ENCODE data around the gene SLC12A3. TPM values are rescaled to one million over a fixed set of nuclear protein-coding genes. Genes with fewer than 3 reads are reported as not detected.

The SLC12A3 gene
- total and polyA plus RNA-seq, 2 of the 8 experiments (the other 6 are each of a cell fraction or from before 2014, with no cell fraction given): not detected

GRCh38 chr16:56935201-56935600 is 70.2 kb downstream of the SLC12A3 start:
- H4K91ac ChIP-seq (replicated peaks; ENCODE audit: insufficient read length, low read length): no peak overlapping the region
- H2BK120ac ChIP-seq (replicated peaks; ENCODE audit: low read depth, low read length): no peak overlapping the region
- no peak overlapping the region for H3K4me3 ChIP-seq (ENCODE audit: extremely low read depth in 1 of 4, insufficient read depth in 2 of 4, low read depth in 3 of 4, low read length in 4 of 4)
- H3K4me2 ChIP-seq (ENCODE audit: insufficient read depth in 1 of 2, low read depth in 2 of 2, low read length in 2 of 2): no peak overlapping the region
- H4K5ac ChIP-seq (ENCODE audit: insufficient read length, low read depth, low read length): no peak overlapping the region
- peaks cover 5 to 17% (median 11%) of the 10 kb centered on the region in 4 experiments for H3K4me1 ChIP-seq (replicated peaks in 1 of 4; ENCODE audit: control insufficient read depth in 3 of 4, insufficient read depth in 4 of 4, low read length in 3 of 4)
- FAIRE-seq: no peak
- TF ChIP-seq E2F6 (IDR thresholded peaks at IDR 0.05) (no peak), SUZ12 (IDR thresholded peaks at IDR 0.05; ENCODE audit: low read length) (no peak), CTCF (IDR thresholded peaks at IDR 0.05; ENCODE audit: control extremely low read depth in 1 of 3, insufficient read depth in 1 of 3, low read depth in 1 of 3, low read length in 3 of 3) (no peak), NRF1 (IDR thresholded peaks at IDR 0.05; ENCODE audit: low read depth, low read length) (no peak), CBX5 (IDR thresholded peaks at IDR 0.05; ENCODE audit: low read depth, low read length) (no peak), SIN3A (conservative IDR thresholded peaks at IDR 0.05 in 1 of 2, IDR thresholded peaks at IDR 0.05 in 1 of 2; ENCODE audit: low read depth in 1 of 2, low read length in 2 of 2) (no peak), CREB1 (IDR thresholded peaks at IDR 0.05) (no peak), RNF2 (IDR thresholded peaks at IDR 0.05; ENCODE audit: borderline replicate concordance, low read depth, low read length, missing control alignments, poor library complexity, severe bottlenecking) (no peak), GABPA (IDR thresholded peaks at IDR 0.05; ENCODE audit: borderline replicate concordance, insufficient read depth, low read length) (no peak)
- H3K27me3 ChIP-seq (replicated peaks in 1 of 4; ENCODE audit: control insufficient read depth in 3 of 4, extremely low read depth in 1 of 4, insufficient read depth in 3 of 4, low read length in 3 of 4): no peaks in the 10 kb centered on the region
- H3K79me1 ChIP-seq (ENCODE audit: low read depth, low read length): no peaks in the 10 kb centered on the region
- H4K8ac ChIP-seq (ENCODE audit: extremely low read depth, insufficient read depth, low read length): no peak overlapping the region
- H3K18ac ChIP-seq (ENCODE audit: extremely low read depth, low read length): no peak overlapping the region
- H2BK12ac ChIP-seq (ENCODE audit: low read depth, low read length): no peak overlapping the region
- 94% methylated on average over 5 of the region's 5 CpGs; no CpG with 5 or more reads in 1 of the 2 experiments for WGBS, 2 experiments (ENCODE audit: extremely low coverage in 1 of 2, insufficient coverage in 1 of 2, insufficient read length in 1 of 2, insufficient replicate concordance in 2 of 2, low coverage in 1 of 2, low lambda C conversion rate in 2 of 2, missing lambda C conversion rate in 1 of 2)
- ChIA-PET CTCF (ENCODE audit: partially characterized antibody) (interaction anchor here (6.7 kb wide), 1 partner anchor 67 kb away, joined by 32 read pairs; no protein-coding TSS in a partner anchor), POLR2A (ENCODE audit: partially characterized antibody) (interaction anchor here (1.5 to 11.4 kb wide), 3 partner anchors 9 to 95 kb away, joined by 3 to 125 read pairs (median 82); no protein-coding TSS in a partner anchor)
- H3K9ac ChIP-seq (replicated peaks in 1 of 4; ENCODE audit: extremely low read depth in 1 of 4, low read depth in 3 of 4, low read length in 3 of 4): no peak overlapping the region
- H4K20me1 ChIP-seq (replicated peaks in 1 of 2; ENCODE audit: control insufficient read depth in 1 of 2, insufficient read depth in 2 of 2, low read length in 2 of 2): peaks cover 4 to 7% of the 10 kb centered on the region in 2 experiments
- no peak overlapping the region for H3K14ac ChIP-seq (ENCODE audit: insufficient read length)
- H3K36me3 ChIP-seq (ENCODE audit: control insufficient read depth in 2 of 4, insufficient read depth in 4 of 4, low read length in 3 of 4): peaks cover 11 to 51% (median 39%) of the 10 kb centered on the region in 4 experiments
- H2AK5ac ChIP-seq (ENCODE audit: low read depth, low read length): no peak overlapping the region
- H3K4ac ChIP-seq (replicated peaks; ENCODE audit: insufficient read length, low read depth, low read length): no peak overlapping the region
- no peak for DNase-seq (ENCODE audit: low read depth in 1 of 2, low spot score in 2 of 2)
- H3K56ac ChIP-seq (replicated peaks; ENCODE audit: insufficient read length, low read depth, low read length): no peak overlapping the region
- no peak overlapping the region for H3K23ac ChIP-seq (ENCODE audit: insufficient read length)
- H2BK5ac ChIP-seq (ENCODE audit: low read depth, low read length): no peak overlapping the region
- H2AFZ ChIP-seq (ENCODE audit: low read length): no peak overlapping the region
- H3K9me3 ChIP-seq (ENCODE audit: insufficient read depth in 2 of 2, low read depth in 1 of 2, low read length in 1 of 2): no peaks in the 10 kb centered on the region
- H3K23me2 ChIP-seq (ENCODE audit: low read depth, low read length): peaks cover 5% of the 10 kb centered on the region; the same call in 1 of the 2 replicates
- no peak overlapping the region for H2BK15ac ChIP-seq (ENCODE audit: low read length)
- H3K79me2 ChIP-seq (ENCODE audit: control insufficient read depth in 1 of 2, insufficient read depth in 2 of 2, low read length in 2 of 2): peaks cover 0 to 32% of the 10 kb centered on the region in 2 experiments; a peak in 2 of 4 replicates
- H3K27ac ChIP-seq (ENCODE audit: low read depth, low read length): no peak overlapping the region
- no peak overlapping the region for H2BK20ac ChIP-seq (ENCODE audit: low read length)

Data from H1 (cell line).